ENCODE measurements around the gene CACNA1B.

The CACNA1B gene

DNA sequence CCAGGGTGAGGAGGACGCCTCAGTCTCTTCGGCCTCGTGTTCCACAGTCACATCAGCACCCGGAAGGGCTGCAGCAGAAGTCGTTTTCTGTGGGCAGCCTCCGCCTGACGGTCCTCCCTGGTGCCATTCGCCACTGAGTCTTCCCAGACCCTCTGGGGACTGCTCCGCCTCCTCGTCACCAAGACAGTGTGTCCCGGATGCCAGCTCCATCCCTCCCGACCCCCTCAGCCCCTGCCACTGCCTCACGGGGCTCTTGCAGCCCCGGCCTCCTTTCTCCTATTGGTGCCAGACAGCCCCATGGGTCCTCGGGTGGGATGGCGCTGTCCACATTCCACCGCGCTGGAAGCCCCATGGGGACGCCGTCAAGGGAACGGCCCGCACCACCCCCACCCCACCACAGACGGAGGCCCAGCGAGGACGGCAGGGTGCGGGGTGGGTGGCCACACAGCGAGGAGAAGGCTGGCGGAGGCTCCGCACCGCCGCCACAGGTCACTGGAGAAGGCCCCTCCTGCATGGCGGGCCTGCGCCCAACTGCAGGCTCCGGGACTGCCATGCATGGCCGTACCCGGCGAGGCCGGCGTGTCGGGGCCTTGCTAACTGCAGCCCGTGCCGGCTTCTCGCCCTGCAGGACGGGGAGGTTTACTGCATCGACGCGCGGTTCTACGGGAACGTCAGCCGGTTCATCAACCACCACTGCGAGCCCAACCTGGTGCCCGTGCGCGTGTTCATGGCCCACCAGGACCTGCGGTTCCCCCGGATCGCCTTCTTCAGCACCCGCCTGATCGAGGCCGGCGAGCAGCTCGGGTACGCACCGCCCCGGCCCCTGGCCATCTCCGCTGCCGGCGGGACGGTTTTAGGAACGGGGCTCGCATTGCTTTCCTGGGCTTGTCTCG is 43.6 kb upstream of the CACNA1B start:
- TF ChIP-seq, protein P1, sequence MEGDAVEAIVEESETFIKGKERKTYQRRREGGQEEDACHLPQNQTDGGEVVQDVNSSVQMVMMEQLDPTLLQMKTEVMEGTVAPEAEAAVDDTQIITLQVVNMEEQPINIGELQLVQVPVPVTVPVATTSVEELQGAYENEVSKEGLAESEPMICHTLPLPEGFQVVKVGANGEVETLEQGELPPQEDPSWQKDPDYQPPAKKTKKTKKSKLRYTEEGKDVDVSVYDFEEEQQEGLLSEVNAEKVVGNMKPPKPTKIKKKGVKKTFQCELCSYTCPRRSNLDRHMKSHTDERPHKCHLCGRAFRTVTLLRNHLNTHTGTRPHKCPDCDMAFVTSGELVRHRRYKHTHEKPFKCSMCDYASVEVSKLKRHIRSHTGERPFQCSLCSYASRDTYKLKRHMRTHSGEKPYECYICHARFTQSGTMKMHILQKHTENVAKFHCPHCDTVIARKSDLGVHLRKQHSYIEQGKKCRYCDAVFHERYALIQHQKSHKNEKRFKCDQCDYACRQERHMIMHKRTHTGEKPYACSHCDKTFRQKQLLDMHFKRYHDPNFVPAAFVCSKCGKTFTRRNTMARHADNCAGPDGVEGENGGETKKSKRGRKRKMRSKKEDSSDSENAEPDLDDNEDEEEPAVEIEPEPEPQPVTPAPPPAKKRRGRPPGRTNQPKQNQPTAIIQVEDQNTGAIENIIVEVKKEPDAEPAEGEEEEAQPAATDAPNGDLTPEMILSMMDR (IDR thresholded peaks at IDR 0.05; ENCODE audit: low read depth, low read length), result no peak
- H3K4me3 ChIP-seq (replicated peaks in 1 of 2; ENCODE audit: low read depth in 2 of 2, low read length in 2 of 2), result no peak overlapping the region

DNA sequence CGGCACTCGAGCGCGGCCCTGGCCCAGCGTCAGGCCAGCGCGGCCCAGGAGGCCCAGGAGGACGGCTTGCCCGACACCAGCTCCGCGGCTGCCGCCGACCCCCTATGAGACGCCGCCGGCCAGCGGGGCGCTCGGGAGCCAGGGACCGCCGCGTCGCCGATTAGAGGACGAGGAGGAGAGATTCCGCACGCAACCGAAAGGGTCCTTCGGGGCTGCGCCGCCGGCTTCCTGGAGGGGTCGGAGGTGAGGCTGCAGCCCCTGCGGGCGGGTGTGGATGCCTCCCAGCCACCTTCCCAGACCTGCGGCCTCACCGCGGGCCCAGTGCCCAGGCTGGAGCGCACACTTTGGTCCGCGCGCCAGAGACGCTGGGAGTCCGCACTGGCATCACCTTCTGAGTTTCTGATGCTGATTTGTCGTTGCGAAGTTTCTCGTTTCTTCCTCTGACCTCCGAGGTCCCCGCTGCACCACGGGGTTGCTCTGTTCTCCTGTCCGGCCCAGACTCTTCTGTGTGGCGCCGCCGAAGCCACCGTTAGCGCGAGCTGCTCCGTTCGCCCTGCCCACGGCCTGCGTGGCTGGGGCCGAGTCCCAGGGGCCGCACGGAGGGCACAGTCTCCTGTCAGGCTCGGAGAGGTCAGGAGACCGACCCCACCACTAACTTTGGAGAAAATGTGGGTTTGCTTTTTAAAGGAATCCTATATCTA is 42.6 kb upstream of the CACNA1B start:
- DNase-seq (ENCODE audit: low read depth in 2 of 2), result no peak

More for the DNA sequence above, 43.6 kb upstream of the CACNA1B start:
- no peak for DNase-seq (ENCODE audit: low read depth in 2 of 2)

DNA sequence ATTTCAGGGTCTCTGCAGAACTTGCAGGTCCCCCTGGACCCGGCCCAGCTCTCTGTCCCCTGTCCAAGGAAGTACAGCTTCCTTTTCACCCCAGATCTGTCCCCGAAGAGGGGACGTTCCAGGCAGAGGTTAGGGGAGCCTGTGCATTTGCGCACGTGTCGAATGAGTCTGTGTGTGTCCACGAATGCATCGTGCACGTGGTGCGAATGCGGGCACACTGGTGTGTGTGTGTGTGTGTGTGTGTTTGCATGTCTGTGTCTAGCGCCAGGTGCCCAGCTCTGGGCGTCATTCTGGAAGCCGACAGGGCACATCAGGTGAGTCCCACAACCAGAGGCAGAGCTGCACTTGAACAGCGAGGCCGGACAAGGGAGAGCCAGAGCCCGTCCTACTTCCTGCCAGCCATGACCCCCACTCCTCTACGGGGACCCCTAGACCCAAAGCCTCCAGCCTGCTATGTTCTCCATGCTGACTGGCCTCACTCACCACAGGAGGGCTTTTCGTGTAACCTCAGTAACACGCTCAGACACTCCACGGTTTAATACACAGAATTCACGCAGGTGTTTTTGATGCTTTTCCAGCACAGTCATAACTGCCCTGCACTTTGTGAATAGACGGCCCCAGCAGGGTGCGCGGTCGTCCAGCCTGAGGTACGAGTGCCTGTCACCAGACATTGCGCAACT is 41.3 kb upstream of the CACNA1B start:
- TF ChIP-seq, protein P1 (IDR thresholded peaks at IDR 0.05; ENCODE audit: low read depth, low read length), result no peak
- no peak for DNase-seq (ENCODE audit: low read depth in 2 of 2)
- H3K4me3 ChIP-seq (replicated peaks in 1 of 2; ENCODE audit: low read depth in 2 of 2, low read length in 2 of 2), result no peak overlapping the region

More for the DNA sequence above, 42.6 kb upstream of the CACNA1B start:
- H3K4me3 ChIP-seq (replicated peaks in 1 of 2; ENCODE audit: low read depth in 2 of 2, low read length in 2 of 2), result no peak overlapping the region
- TF ChIP-seq, protein P1 (IDR thresholded peaks at IDR 0.05; ENCODE audit: low read depth, low read length), result no peak

DNA sequence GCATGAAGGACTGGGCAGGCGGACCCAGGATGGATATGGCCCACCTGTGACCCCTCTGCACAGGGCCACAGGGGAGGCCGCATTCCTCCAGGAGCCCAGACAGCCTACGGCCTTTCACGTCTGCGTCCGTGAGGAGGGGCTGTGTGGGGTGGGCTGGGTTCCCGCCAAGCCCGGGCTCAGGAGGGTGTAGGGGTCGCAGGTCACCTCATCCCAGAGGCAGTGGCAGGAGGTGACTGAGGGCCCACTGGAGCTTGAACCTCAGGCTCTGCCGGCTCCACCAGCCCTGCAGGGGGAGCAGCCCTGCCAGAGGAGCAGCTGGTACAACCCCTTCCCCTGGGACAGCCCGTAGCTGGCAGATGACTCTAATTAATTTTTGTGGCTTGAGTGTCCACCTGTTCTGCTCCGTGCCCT is 40.7 kb upstream of the CACNA1B start:
- TF ChIP-seq, protein P1 (IDR thresholded peaks at IDR 0.05; ENCODE audit: low read depth, low read length), result no peak
- no peak for DNase-seq (ENCODE audit: low read depth in 2 of 2)
- no peak overlapping the region for H3K4me3 ChIP-seq (replicated peaks in 1 of 2; ENCODE audit: low read depth in 2 of 2, low read length in 2 of 2)

DNA sequence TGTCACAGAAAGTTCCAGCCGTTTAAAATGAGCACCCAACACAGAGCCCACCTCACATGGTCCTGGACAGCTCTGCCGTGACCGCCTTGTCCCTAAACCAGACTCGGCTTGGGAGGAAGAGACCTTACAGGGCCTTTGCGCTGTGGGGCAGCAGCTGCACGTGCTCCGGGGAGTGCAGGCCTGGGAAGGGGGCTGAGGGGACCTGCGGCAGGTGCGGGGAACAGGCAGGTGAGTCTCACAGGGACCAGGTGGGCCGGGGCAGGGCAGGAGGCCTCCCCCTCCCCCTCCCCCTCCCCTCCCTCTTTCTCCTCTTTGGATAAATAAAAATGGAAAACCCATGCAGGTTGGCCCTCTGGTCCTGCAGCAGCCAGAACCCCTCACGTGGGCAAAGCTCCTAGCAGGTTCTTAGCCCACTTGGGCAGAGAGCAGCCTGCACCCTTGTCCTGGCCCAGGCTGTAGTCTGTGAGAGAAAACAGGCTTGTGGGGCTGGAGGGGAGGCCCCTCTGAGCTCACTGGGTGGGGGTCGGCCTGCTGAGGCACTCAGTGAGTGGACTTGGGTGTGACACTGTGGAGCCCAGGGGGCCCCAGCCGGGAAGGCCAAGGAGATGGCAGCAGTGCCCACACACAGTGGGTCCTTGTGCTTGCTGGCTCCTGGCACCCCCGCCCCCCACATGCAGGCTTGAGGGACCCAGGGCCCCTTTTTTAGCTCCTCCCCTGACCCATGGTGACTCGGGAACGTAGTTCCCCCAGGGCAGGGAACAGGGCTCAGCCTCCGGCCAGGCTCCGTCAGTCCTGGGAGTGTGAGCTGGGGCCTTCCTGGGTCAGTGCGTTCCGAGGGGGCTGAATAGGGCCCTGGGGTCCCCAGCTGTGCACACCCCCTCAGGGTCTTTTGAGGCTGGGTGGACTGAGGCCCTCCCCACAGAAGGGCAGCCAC is 40.0 kb upstream of the CACNA1B start:
- no peak for DNase-seq (ENCODE audit: low read depth in 2 of 2)
- H3K4me3 ChIP-seq (replicated peaks in 1 of 2; ENCODE audit: low read depth in 2 of 2, low read length in 2 of 2), result no peak overlapping the region
- TF ChIP-seq, protein P1 (IDR thresholded peaks at IDR 0.05; ENCODE audit: low read depth, low read length), result no peak

DNA sequence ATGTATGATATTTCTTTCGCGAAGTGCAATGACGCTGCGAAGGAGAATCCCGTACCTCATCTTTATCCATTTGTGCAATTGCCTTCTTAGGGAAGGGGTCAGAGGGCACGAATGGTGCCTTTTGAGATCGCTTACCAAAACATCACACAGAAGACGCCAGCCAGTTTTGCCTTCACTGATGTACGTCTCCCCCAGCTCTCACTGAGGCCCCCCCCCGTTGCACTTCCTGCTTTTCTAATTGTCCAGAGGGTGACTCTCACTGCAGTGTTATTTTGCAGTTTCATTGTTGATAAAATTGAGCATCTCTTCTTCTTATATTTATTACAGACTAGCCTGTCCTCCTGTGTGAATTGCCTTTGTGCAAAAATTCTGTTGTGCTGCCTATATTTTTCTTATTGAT is 39.0 kb upstream of the CACNA1B start:
- TF ChIP-seq, protein P1 (IDR thresholded peaks at IDR 0.05; ENCODE audit: low read depth, low read length), result no peak
- no peak overlapping the region for H3K4me3 ChIP-seq (replicated peaks in 1 of 2; ENCODE audit: low read depth in 2 of 2, low read length in 2 of 2)
- no peak for DNase-seq (ENCODE audit: low read depth in 2 of 2)
